SK-N-SH (cell line): ENCODE measurements around the gene ROPN1L. TPM values are rescaled to one million over a fixed set of nuclear protein-coding genes. Genes with fewer than 3 reads are reported as not detected.

Experiments used
- CTCF ChIA-PET: fragments of 300-600, 350-600 bp; formaldehyde crosslinking; extraction: SDS; loops from one replicate; lab custom pipeline; 2021; lab: Yijun Ruan, JAX
- POLR2A ChIA-PET: fragments of 350-600 bp; sonication (Branson Sonifier 250); formaldehyde crosslinking; extraction: SDS; loops from one replicate; lab custom pipeline; 2020; ENCODE audit warnings: antibody characterized with exemption, inconsistent platforms; lab: Yijun Ruan, JAX
- DNase-seq: peaks from one replicate; pipeline ENCODE4 v3.0.0; 2012
- H2AFZ ChIP-seq: fragments of 200-600 bp; sonication (generic); 2 replicates; pipeline ENCODE4 v1.8.1; 2016; ENCODE audit warnings: antibody characterized with exemption, mild to moderate bottlenecking, low read depth
- H3F3A ChIP-seq: fragments of 200-600 bp; sonication (generic); replicated peaks from 2 replicates; pipeline ENCODE3; 2016; ENCODE audit warnings: antibody characterized with exemption, mild to moderate bottlenecking; ENCODE audit not compliant: insufficient read depth
- H3K27ac ChIP-seq, 2 experiments: fragments of 200-500 bp in 1 of 2; fragments of 200-600 bp in 1 of 2; sonication (Bioruptor generic) in 1 of 2; sonication (generic), shearing (Covaris generic) in 1 of 2; 2 replicates each; pipeline versions ENCODE4 v1.5.1 to v1.6.1; 2014 to 2016; ENCODE audit warnings: low read depth in 2 of 2, inconsistent platforms in 1 of 2, low read length in 1 of 2, mild to moderate bottlenecking in 1 of 2, mixed read lengths in 1 of 2
- H3K27me3 ChIP-seq: fragments of 200-600 bp; sonication (generic), shearing (Covaris generic); 2 replicates; pipeline ENCODE4 v1.6.1; 2016; ENCODE audit warnings: mixed run types; ENCODE audit not compliant: insufficient read depth
- H3K36me3 ChIP-seq, 2 experiments: fragments of 200-500 bp in 1 of 2; fragments of 200-600 bp in 1 of 2; sonication (Bioruptor generic) in 1 of 2; sonication (generic) in 1 of 2; replicated peaks in 1 of 2; 2 replicates each; pipeline versions ENCODE3 to v1.5.1; 2014 to 2016; ENCODE audit warnings: low read length in 1 of 2, mild to moderate bottlenecking in 1 of 2; ENCODE audit not compliant: insufficient read depth in 2 of 2, control insufficient read depth in 1 of 2
- H3K4me1 ChIP-seq, 2 experiments: fragments of 200-500 bp in 1 of 2; fragments of 200-600 bp in 1 of 2; sonication (Bioruptor generic) in 1 of 2; sonication (generic), shearing (Covaris generic) in 1 of 2; 2 replicates each; pipeline versions ENCODE4 v1.5.1 to v1.6.1; 2014 to 2016; ENCODE audit warnings: low read depth in 1 of 2, low read length in 1 of 2, mixed run types in 1 of 2; ENCODE audit not compliant: insufficient read depth in 2 of 2, control insufficient read depth in 1 of 2
- H3K4me2 ChIP-seq: fragments of 200-600 bp; sonication (generic), shearing (Covaris generic); 2 replicates; pipeline ENCODE4 v1.6.1; 2017; ENCODE audit warnings: mixed run types
- H3K4me3 ChIP-seq, 2 experiments: fragments of 200-500 bp in 1 of 2; fragments of 200-600 bp in 1 of 2; sonication (Bioruptor generic) in 1 of 2; sonication (generic), shearing (Covaris generic) in 1 of 2; 2 replicates each; pipeline versions ENCODE4 v1.5.1 to v1.8.1; 2014 to 2016; ENCODE audit warnings: low read depth in 2 of 2, inconsistent platforms in 1 of 2, low read length in 1 of 2, mild to moderate bottlenecking in 1 of 2, mixed read lengths in 1 of 2, moderate library complexity in 1 of 2
- H3K79me2 ChIP-seq: fragments of 200-600 bp; sonication (generic); 2 replicates; pipeline ENCODE4 v1.8.1; 2017; ENCODE audit warnings: mild to moderate bottlenecking; ENCODE audit not compliant: insufficient read depth
- H3K9ac ChIP-seq: fragments of 200-600 bp; sonication (generic); 2 replicates; pipeline ENCODE4 v1.6.1; 2017; ENCODE audit warnings: mixed run types
- H3K9me2 ChIP-seq: fragments of 200-600 bp; sonication (generic); 2 replicates; pipeline ENCODE4 v1.6.1; 2017; ENCODE audit warnings: mixed run types
- H3K9me3 ChIP-seq: fragments of 200-600 bp; sonication (generic); 2 replicates; pipeline ENCODE4 v1.6.1; 2017; ENCODE audit warnings: mixed run types, mild to moderate bottlenecking, moderate library complexity
- H4K20me1 ChIP-seq: fragments of 200-600 bp; sonication (generic); 2 replicates; pipeline ENCODE4 v1.6.1; 2017; ENCODE audit warnings: mild to moderate bottlenecking, mixed run types; ENCODE audit not compliant: insufficient read depth
- ELF1 ChIP-seq: IDR thresholded peaks from 2 replicates; pipeline ENCODE4 v1.4.0; 2012
- FOXJ3 ChIP-seq: sonication (generic); formaldehyde crosslinking; IDR thresholded peaks from 2 replicates; pipeline ENCODE4 v1.5.1; 2020; ENCODE audit warnings: mild to moderate bottlenecking, missing genetic modification reagents
- GABPA ChIP-seq: IDR thresholded peaks from 2 replicates; pipeline ENCODE4 v1.4.0; 2012; ENCODE audit warnings: low read depth, mild to moderate bottlenecking
- JUND ChIP-seq: IDR thresholded peaks from 2 replicates; pipeline ENCODE4 v1.4.0; 2012
- MXI1 ChIP-seq: IDR thresholded peaks from 2 replicates; pipeline ENCODE4 v1.6.1; 2012; ENCODE audit warnings: mild to moderate bottlenecking, low read depth, low read length, improper control_type of control experiment
- POLR2AphosphoS5 ChIP-seq: IDR thresholded peaks from 2 replicates; pipeline ENCODE4 v1.6.1; 2012; ENCODE audit warnings: low read depth, low read length
- RCOR1 ChIP-seq: fragments of 150-350 bp; IDR thresholded peaks from 2 replicates; pipeline ENCODE4 v1.6.1; 2017; ENCODE audit warnings: antibody characterized with exemption, low read length
- TCF12 ChIP-seq: IDR thresholded peaks from 2 replicates; pipeline ENCODE4 v1.4.0; 2012
- USF2 ChIP-seq: fragments of 150-350 bp; IDR thresholded peaks from 2 replicates; pipeline ENCODE4 v1.6.1; 2017; ENCODE audit warnings: antibody characterized with exemption, low read length, low read depth, borderline replicate concordance
- WGBS: methylation state at CpG from one replicate; pipeline ENCODE4 v1.1.6; 2017; ENCODE audit warnings: low lambda C conversion rate; 5-methylcytosine and 5-hydroxymethylcytosine counted together
- polyA plus RNA-seq, 3 experiments: library from polyadenylated mRNA; depleted of rRNA; stranded (reverse); fragments of >200 nt; gene quantifications; 2 replicates each; pipeline ENCODE4 v1.2.3, GENCODE V29; 2012
- TF ChIP-seq, protein P1 (sequence below): IDR thresholded peaks from 2 replicates; pipeline ENCODE4 v1.6.1; 2012; ENCODE audit warnings: mild to moderate bottlenecking, low read depth, low read length, moderate library complexity
- TF ChIP-seq, protein P2 (sequence below): fragments of 150-350 bp; IDR thresholded peaks from 2 replicates; pipeline ENCODE4 v1.6.1; 2016; ENCODE audit warnings: mild to moderate bottlenecking, low read depth, low read length

ROPN1L gene
- polyA plus RNA-seq, 1 of the 3 experiments (the other 2 are of a cell fraction) = 0.31 TPM

- Histone ChIP-seq H3K36me3 (no peaks in the 10 kb centered on the region), H3K9me2 (no peaks in the 10 kb centered on the region), H3F3A (no peaks in the 10 kb centered on the region), H3K4me1 (peaks cover 3 to 11% of the 10 kb centered on the region in 2 experiments; a peak in 2 of 4 replicates), H3K27ac (no peak overlapping the region), H3K79me2 (no peaks in the 10 kb centered on the region), H3K4me3 (no peak overlapping the region), H2AFZ (no peak overlapping the region), H3K27me3 (no peaks in the 10 kb centered on the region), H4K20me1 (no peaks in the 10 kb centered on the region), H3K4me2 (no peak overlapping the region), H3K9ac (no peak overlapping the region), H3K9me3 (no peaks in the 10 kb centered on the region)
- DNase-seq = no peak
- WGBS = 85% methylated on average over 6 of the region's 6 CpGs
- TF ChIP-seq POLR2AphosphoS5 = no peak
- TF ChIP-seq, protein P1, sequence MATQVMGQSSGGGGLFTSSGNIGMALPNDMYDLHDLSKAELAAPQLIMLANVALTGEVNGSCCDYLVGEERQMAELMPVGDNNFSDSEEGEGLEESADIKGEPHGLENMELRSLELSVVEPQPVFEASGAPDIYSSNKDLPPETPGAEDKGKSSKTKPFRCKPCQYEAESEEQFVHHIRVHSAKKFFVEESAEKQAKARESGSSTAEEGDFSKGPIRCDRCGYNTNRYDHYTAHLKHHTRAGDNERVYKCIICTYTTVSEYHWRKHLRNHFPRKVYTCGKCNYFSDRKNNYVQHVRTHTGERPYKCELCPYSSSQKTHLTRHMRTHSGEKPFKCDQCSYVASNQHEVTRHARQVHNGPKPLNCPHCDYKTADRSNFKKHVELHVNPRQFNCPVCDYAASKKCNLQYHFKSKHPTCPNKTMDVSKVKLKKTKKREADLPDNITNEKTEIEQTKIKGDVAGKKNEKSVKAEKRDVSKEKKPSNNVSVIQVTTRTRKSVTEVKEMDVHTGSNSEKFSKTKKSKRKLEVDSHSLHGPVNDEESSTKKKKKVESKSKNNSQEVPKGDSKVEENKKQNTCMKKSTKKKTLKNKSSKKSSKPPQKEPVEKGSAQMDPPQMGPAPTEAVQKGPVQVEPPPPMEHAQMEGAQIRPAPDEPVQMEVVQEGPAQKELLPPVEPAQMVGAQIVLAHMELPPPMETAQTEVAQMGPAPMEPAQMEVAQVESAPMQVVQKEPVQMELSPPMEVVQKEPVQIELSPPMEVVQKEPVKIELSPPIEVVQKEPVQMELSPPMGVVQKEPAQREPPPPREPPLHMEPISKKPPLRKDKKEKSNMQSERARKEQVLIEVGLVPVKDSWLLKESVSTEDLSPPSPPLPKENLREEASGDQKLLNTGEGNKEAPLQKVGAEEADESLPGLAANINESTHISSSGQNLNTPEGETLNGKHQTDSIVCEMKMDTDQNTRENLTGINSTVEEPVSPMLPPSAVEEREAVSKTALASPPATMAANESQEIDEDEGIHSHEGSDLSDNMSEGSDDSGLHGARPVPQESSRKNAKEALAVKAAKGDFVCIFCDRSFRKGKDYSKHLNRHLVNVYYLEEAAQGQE = no peak
- TF ChIP-seq GABPA = no peak
- TF ChIP-seq, protein P2, sequence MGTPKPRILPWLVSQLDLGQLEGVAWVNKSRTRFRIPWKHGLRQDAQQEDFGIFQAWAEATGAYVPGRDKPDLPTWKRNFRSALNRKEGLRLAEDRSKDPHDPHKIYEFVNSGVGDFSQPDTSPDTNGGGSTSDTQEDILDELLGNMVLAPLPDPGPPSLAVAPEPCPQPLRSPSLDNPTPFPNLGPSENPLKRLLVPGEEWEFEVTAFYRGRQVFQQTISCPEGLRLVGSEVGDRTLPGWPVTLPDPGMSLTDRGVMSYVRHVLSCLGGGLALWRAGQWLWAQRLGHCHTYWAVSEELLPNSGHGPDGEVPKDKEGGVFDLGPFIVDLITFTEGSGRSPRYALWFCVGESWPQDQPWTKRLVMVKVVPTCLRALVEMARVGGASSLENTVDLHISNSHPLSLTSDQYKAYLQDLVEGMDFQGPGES = no peak
- TF ChIP-seq TCF12 = no peak
- no peak for TF ChIP-seq RCOR1
- TF ChIP-seq JUND = no peak
- no peak for TF ChIP-seq FOXJ3 (CRISPR knock-in tag)
- TF ChIP-seq MXI1 = no peak
- ChIA-PET CTCF (no interaction called here), POLR2A (no interaction called here)
Measured at GRCh38 chr5:10471677-10472076, 30.0 kb downstream of the ROPN1L start.

GRCh38 chr5:10474521-10475075 is 32.9 kb downstream of the ROPN1L start:
- DNase-seq = no peak
- 85% methylated on average over 5 of the region's 7 CpGs for WGBS

More at GRCh38 chr5:10474521-10475075, 32.9 kb downstream of the ROPN1L start:
- no peak overlapping the region for H3K9ac ChIP-seq
- no peaks in the 10 kb centered on the region for H3F3A ChIP-seq
- no peaks in the 10 kb centered on the region for H4K20me1 ChIP-seq
- no peaks in the 10 kb centered on the region for H3K79me2 ChIP-seq
- no peak overlapping the region for H3K27ac ChIP-seq
- no peaks in the 10 kb centered on the region for H3K9me2 ChIP-seq
- no peaks in the 10 kb centered on the region for H3K27me3 ChIP-seq
- H3K9me3 ChIP-seq = no peaks in the 10 kb centered on the region
- TF ChIP-seq TCF12 (peak; percentile 59), USF2 (no peak), ELF1 (no peak)
- POLR2A ChIA-PET = no interaction called here
- CTCF ChIA-PET = interaction anchor here (0.7 to 1.1 kb wide), 2 partner anchors 17 to 22 kb away, joined by 3 to 4 read pairs; no protein-coding TSS in a partner anchor
- H2AFZ ChIP-seq = no peak overlapping the region
- no peak overlapping the region for H3K4me2 ChIP-seq
- H3K4me1 ChIP-seq = peaks cover 3 to 10% of the 10 kb centered on the region in 2 experiments; a peak in 2 of 4 replicates
- no peak overlapping the region for H3K4me3 ChIP-seq
- H3K36me3 ChIP-seq = no peaks in the 10 kb centered on the region
